ENCODE results near the gene GRK1.

The GRK1 gene

DNA sequence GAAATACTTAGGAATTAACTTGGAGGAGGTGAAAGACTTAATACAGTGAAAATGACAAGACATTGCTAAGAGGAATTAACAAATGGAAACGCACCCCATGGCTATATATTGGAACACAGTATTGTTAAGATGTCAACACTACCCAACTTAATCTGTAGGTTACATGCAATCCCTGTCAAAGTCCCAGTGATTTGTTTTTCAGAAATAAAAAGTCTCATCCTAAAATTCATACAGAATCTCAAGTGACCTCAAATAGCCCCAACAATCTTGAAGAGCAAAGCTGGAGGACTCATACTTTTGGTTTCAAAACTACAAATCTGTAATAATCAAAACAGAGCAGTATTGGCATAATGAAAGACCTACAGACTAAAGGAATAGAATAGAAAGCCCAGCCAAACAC, 22.2 kb upstream of the GRK1 start:
- DNase-seq (ENCODE audit: low read depth), result no peak
- H3K4me3 ChIP-seq (ENCODE audit: control insufficient read depth, low read depth, low read length), result no peak overlapping the region
- TF ChIP-seq, protein P1, sequence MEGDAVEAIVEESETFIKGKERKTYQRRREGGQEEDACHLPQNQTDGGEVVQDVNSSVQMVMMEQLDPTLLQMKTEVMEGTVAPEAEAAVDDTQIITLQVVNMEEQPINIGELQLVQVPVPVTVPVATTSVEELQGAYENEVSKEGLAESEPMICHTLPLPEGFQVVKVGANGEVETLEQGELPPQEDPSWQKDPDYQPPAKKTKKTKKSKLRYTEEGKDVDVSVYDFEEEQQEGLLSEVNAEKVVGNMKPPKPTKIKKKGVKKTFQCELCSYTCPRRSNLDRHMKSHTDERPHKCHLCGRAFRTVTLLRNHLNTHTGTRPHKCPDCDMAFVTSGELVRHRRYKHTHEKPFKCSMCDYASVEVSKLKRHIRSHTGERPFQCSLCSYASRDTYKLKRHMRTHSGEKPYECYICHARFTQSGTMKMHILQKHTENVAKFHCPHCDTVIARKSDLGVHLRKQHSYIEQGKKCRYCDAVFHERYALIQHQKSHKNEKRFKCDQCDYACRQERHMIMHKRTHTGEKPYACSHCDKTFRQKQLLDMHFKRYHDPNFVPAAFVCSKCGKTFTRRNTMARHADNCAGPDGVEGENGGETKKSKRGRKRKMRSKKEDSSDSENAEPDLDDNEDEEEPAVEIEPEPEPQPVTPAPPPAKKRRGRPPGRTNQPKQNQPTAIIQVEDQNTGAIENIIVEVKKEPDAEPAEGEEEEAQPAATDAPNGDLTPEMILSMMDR (IDR thresholded peaks at IDR 0.05; ENCODE audit: control insufficient read depth, insufficient read depth, low read depth, low read length, missing control alignments), result no peak

DNA sequence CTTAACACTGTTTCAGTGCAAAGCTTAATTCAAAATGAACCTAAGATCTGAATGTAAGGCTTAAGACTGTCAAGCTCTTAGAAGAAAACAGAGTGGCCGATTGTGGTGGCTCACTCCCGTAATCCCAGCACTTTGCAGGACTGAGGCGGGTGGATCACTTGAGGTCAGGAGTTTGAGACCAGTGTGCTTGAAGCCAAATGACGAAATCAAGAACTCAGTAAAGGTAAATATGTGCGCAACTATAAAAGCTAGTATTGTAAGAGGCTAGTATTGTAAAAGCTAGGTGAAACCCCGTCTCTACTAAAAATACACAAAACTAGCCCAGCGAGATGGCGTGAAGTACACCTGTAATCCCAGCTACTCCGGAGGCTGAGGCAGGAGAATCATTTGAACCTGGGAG, 21.7 kb upstream of the GRK1 start:
- DNase-seq (ENCODE audit: low read depth), result no peak
- TF ChIP-seq, protein P1 (IDR thresholded peaks at IDR 0.05; ENCODE audit: control insufficient read depth, insufficient read depth, low read depth, low read length, missing control alignments), result no peak
- H3K4me3 ChIP-seq (ENCODE audit: control insufficient read depth, low read depth, low read length), result no peak overlapping the region

DNA sequence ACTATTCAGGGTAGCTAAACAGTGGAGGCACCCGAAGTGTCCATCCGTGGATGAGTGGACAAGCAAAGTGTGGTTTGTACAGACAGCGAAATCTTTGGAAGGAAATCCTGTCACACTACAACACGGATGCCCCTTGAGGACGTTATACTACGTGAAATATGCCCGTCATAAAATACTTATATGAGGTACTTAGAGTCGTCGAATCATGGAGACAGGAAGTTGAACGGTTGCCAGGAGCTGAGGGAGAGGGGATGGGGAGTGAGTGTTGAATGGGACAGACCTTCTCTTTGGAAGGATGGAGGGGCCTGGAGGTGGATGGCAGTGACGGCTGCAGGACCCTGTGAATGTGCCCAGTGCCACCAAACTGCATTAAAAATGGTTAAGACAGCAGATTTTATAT, 20.6 kb upstream of the GRK1 start:
- no peak overlapping the region for H3K4me3 ChIP-seq (ENCODE audit: control insufficient read depth, low read depth, low read length)
- no peak for DNase-seq (ENCODE audit: low read depth)
- TF ChIP-seq, protein P1 (IDR thresholded peaks at IDR 0.05; ENCODE audit: control insufficient read depth, insufficient read depth, low read depth, low read length, missing control alignments), result no peak

DNA sequence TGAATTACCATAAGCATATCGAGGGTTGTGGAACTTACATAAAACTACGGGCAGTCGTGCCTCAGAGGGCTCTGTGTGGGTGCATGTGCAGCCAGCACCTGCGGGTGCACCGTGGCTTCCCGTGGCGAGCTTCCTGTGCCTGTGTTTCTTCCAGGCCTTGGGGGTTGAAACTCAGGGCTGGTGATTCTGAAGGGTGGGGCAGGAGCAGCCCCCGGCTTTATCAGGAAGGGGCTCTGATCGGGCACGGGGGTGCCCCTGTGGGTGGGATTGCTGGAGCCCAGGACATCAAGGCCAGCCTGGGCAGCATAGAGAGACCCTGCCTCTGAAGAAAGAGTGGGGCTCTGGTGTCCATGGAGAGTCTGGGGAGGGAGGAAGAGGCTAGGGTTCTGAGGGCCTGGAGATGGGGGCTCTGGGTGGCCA, 20.1 kb upstream of the GRK1 start:
- no peak for DNase-seq (ENCODE audit: low read depth)
- TF ChIP-seq, protein P1 (IDR thresholded peaks at IDR 0.05; ENCODE audit: control insufficient read depth, insufficient read depth, low read depth, low read length, missing control alignments), result no peak
- no peak overlapping the region for H3K4me3 ChIP-seq (ENCODE audit: control insufficient read depth, low read depth, low read length)

DNA sequence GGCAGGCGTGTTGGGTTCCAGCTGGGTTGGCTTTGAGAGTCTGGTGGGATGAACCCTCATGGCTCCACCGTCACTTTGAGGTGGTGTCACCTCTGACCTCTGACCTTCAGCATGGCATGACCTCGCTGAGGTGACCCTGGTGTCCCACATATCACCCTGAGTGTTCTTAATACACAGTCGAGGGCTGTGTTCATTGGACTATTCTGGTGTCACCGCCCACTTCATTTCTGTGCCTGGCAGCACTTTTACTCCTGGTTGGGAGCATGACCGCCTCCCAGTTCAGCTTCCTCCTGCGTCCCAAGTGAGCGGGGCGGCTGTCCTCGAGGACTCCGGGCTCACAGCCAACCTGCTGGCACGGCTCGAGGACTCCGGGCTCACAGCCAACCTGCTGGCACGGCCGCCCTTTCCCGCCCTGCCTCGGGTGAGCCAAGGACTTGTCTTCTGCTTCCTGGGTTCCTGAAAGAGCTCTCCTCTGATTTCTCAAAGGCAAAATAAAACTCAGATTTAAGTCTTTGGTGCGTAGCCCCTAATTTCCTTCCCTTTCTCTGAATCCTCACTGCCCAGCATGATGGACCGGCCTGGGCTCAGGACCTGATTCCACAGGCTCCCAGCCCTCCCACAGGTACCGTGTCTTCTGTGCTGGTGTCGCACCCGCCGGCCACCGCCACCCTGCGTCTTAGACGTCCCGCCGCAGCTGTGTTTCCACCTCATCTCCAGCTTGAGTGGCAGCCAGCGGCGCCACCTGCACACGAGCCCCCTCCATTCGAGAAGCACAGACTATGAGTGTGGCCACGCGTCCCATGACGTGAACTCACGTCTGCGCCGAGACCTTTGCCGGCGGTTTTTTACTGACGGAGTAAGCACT, 19.4 kb upstream of the GRK1 start:
- no peak overlapping the region for H3K4me3 ChIP-seq (ENCODE audit: control insufficient read depth, low read depth, low read length)
- TF ChIP-seq, protein P1 (IDR thresholded peaks at IDR 0.05; ENCODE audit: control insufficient read depth, insufficient read depth, low read depth, low read length, missing control alignments), result no peak
- no peak for DNase-seq (ENCODE audit: low read depth)

DNA sequence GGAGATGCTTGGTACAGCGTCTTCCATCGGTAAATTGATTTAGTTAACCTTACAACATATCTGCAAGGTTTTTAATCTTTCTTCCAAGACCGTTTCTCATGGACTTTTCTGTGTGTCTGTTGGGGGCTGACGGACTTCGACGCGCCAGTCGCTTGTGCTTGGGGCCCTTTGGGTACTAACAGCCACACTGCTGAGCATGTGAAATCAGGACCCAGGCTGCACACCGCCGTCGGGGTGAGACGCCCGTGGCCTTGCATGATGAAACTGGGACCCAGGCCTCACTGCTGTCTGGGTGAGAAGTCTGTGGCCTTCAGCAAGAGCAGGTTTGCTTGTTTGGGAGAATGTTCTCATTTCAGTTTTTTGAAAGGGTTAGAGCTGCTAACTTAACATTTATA, 18.8 kb upstream of the GRK1 start:
- TF ChIP-seq, protein P1 (IDR thresholded peaks at IDR 0.05; ENCODE audit: control insufficient read depth, insufficient read depth, low read depth, low read length, missing control alignments), result no peak
- DNase-seq (ENCODE audit: low read depth), result no peak

More for the DNA sequence above, 18.8 kb upstream of the GRK1 start:
- H3K4me3 ChIP-seq (ENCODE audit: control insufficient read depth, low read depth, low read length), result no peak overlapping the region
